SK-N-SH (cell line): ENCODE results near the gene SYT17. TPM values are rescaled to one million over a fixed set of nuclear protein-coding genes. Genes with fewer than 3 reads are reported as not detected.

ENCODE experiments used
- CTCF ChIA-PET: fragments of 300-600, 350-600 bp; formaldehyde crosslinking; extraction: SDS; loops from one replicate; lab custom pipeline; 2021; lab: Yijun Ruan, JAX
- POLR2A ChIA-PET: fragments of 350-600 bp; sonication (Branson Sonifier 250); formaldehyde crosslinking; extraction: SDS; loops from one replicate; lab custom pipeline; 2020; ENCODE audit warnings: antibody characterized with exemption, inconsistent platforms; lab: Yijun Ruan, JAX
- DNase-seq: peaks from one replicate; pipeline ENCODE4 v3.0.0; 2012
- H2AFZ ChIP-seq: fragments of 200-600 bp; sonication (generic); 2 replicates; pipeline ENCODE4 v1.8.1; 2016; ENCODE audit warnings: antibody characterized with exemption, mild to moderate bottlenecking, low read depth
- H3F3A ChIP-seq: fragments of 200-600 bp; sonication (generic); replicated peaks from 2 replicates; pipeline ENCODE3; 2016; ENCODE audit warnings: antibody characterized with exemption, mild to moderate bottlenecking; ENCODE audit not compliant: insufficient read depth
- H3K27ac ChIP-seq, 2 experiments: fragments of 200-500 bp in 1 of 2; fragments of 200-600 bp in 1 of 2; sonication (Bioruptor generic) in 1 of 2; sonication (generic), shearing (Covaris generic) in 1 of 2; 2 replicates each; pipeline versions ENCODE4 v1.5.1 to v1.6.1; 2014 to 2016; ENCODE audit warnings: low read depth in 2 of 2, inconsistent platforms in 1 of 2, low read length in 1 of 2, mild to moderate bottlenecking in 1 of 2, mixed read lengths in 1 of 2
- H3K27me3 ChIP-seq: fragments of 200-600 bp; sonication (generic), shearing (Covaris generic); 2 replicates; pipeline ENCODE4 v1.6.1; 2016; ENCODE audit warnings: mixed run types; ENCODE audit not compliant: insufficient read depth
- H3K36me3 ChIP-seq, 2 experiments: fragments of 200-500 bp in 1 of 2; fragments of 200-600 bp in 1 of 2; sonication (Bioruptor generic) in 1 of 2; sonication (generic) in 1 of 2; replicated peaks in 1 of 2; 2 replicates each; pipeline versions ENCODE3 to v1.5.1; 2014 to 2016; ENCODE audit warnings: low read length in 1 of 2, mild to moderate bottlenecking in 1 of 2; ENCODE audit not compliant: insufficient read depth in 2 of 2, control insufficient read depth in 1 of 2
- H3K4me1 ChIP-seq, 2 experiments: fragments of 200-500 bp in 1 of 2; fragments of 200-600 bp in 1 of 2; sonication (Bioruptor generic) in 1 of 2; sonication (generic), shearing (Covaris generic) in 1 of 2; 2 replicates each; pipeline versions ENCODE4 v1.5.1 to v1.6.1; 2014 to 2016; ENCODE audit warnings: low read depth in 1 of 2, low read length in 1 of 2, mixed run types in 1 of 2; ENCODE audit not compliant: insufficient read depth in 2 of 2, control insufficient read depth in 1 of 2
- H3K4me2 ChIP-seq: fragments of 200-600 bp; sonication (generic), shearing (Covaris generic); 2 replicates; pipeline ENCODE4 v1.6.1; 2017; ENCODE audit warnings: mixed run types
- H3K4me3 ChIP-seq, 2 experiments: fragments of 200-500 bp in 1 of 2; fragments of 200-600 bp in 1 of 2; sonication (Bioruptor generic) in 1 of 2; sonication (generic), shearing (Covaris generic) in 1 of 2; 2 replicates each; pipeline versions ENCODE4 v1.5.1 to v1.8.1; 2014 to 2016; ENCODE audit warnings: low read depth in 2 of 2, inconsistent platforms in 1 of 2, low read length in 1 of 2, mild to moderate bottlenecking in 1 of 2, mixed read lengths in 1 of 2, moderate library complexity in 1 of 2
- H3K79me2 ChIP-seq: fragments of 200-600 bp; sonication (generic); 2 replicates; pipeline ENCODE4 v1.8.1; 2017; ENCODE audit warnings: mild to moderate bottlenecking; ENCODE audit not compliant: insufficient read depth
- H3K9ac ChIP-seq: fragments of 200-600 bp; sonication (generic); 2 replicates; pipeline ENCODE4 v1.6.1; 2017; ENCODE audit warnings: mixed run types
- H3K9me2 ChIP-seq: fragments of 200-600 bp; sonication (generic); 2 replicates; pipeline ENCODE4 v1.6.1; 2017; ENCODE audit warnings: mixed run types
- H3K9me3 ChIP-seq: fragments of 200-600 bp; sonication (generic); 2 replicates; pipeline ENCODE4 v1.6.1; 2017; ENCODE audit warnings: mixed run types, mild to moderate bottlenecking, moderate library complexity
- H4K20me1 ChIP-seq: fragments of 200-600 bp; sonication (generic); 2 replicates; pipeline ENCODE4 v1.6.1; 2017; ENCODE audit warnings: mild to moderate bottlenecking, mixed run types; ENCODE audit not compliant: insufficient read depth
- CHD2 ChIP-seq: fragments of 150-350 bp; IDR thresholded peaks from 2 replicates; pipeline ENCODE4 v1.6.1; 2018; ENCODE audit warnings: low read length; ENCODE audit not compliant: partially characterized antibody
- CTCF ChIP-seq: fragments of 200-600 bp; sonication (generic); IDR thresholded peaks from 2 replicates; pipeline ENCODE4 v1.6.1; 2017; ENCODE audit warnings: antibody characterized with exemption, mild to moderate bottlenecking, moderate library complexity
- EP300 ChIP-seq, 2 experiments: IDR thresholded peaks; 2 replicates each; pipeline versions ENCODE4 v1.4.0 to v1.6.1; 2012; ENCODE audit warnings: borderline replicate concordance in 1 of 2, low read depth in 1 of 2, low read length in 1 of 2
- EZH2phosphoT487 ChIP-seq: fragments of 200-600 bp; sonication (generic); IDR thresholded peaks from 2 replicates; pipeline ENCODE4 v1.6.1; 2017; ENCODE audit warnings: low read depth, mixed run types, mild to moderate bottlenecking, antibody characterized with exemption, moderate library complexity, borderline replicate concordance
- FOXJ3 ChIP-seq: sonication (generic); formaldehyde crosslinking; IDR thresholded peaks from 2 replicates; pipeline ENCODE4 v1.5.1; 2020; ENCODE audit warnings: mild to moderate bottlenecking, missing genetic modification reagents
- FOXM1 ChIP-seq: IDR thresholded peaks from 2 replicates; pipeline ENCODE4 v1.4.0; 2012; ENCODE audit warnings: low read depth, mild to moderate bottlenecking
- GABPA ChIP-seq: IDR thresholded peaks from 2 replicates; pipeline ENCODE4 v1.4.0; 2012; ENCODE audit warnings: low read depth, mild to moderate bottlenecking
- GATA2 ChIP-seq: sonication (generic); formaldehyde crosslinking; IDR thresholded peaks from 2 replicates; pipeline ENCODE4 v1.5.0; 2020; ENCODE audit warnings: mild to moderate bottlenecking, missing genetic modification reagents
- MXI1 ChIP-seq: IDR thresholded peaks from 2 replicates; pipeline ENCODE4 v1.6.1; 2012; ENCODE audit warnings: mild to moderate bottlenecking, low read depth, low read length, improper control_type of control experiment
- NFIC ChIP-seq: IDR thresholded peaks from 2 replicates; pipeline ENCODE4 v1.4.0; 2012; ENCODE audit warnings: borderline replicate concordance
- NRF1 ChIP-seq: IDR thresholded peaks from 2 replicates; pipeline ENCODE4 v1.6.1; 2012; ENCODE audit warnings: low read depth, mild to moderate bottlenecking, low read length
- RCOR1 ChIP-seq: fragments of 150-350 bp; IDR thresholded peaks from 2 replicates; pipeline ENCODE4 v1.6.1; 2017; ENCODE audit warnings: antibody characterized with exemption, low read length
- RFX5 ChIP-seq: IDR thresholded peaks from 2 replicates; pipeline ENCODE4 v1.6.1; 2012; ENCODE audit warnings: mild to moderate bottlenecking, improper control_type of control experiment, low read length
- RXRA ChIP-seq: IDR thresholded peaks from 2 replicates; pipeline ENCODE4 v1.4.0; 2012; ENCODE audit warnings: low read depth, mild to moderate bottlenecking, borderline replicate concordance
- SIN3A ChIP-seq: IDR thresholded peaks from 2 replicates; pipeline ENCODE4 v1.6.1; 2012; ENCODE audit warnings: low read depth, mild to moderate bottlenecking, low read length, moderate library complexity, borderline replicate concordance
- SMC3 ChIP-seq: IDR thresholded peaks from 2 replicates; pipeline ENCODE4 v1.6.1; 2012; ENCODE audit warnings: low read depth, low read length, improper control_type of control experiment
- TEAD4 ChIP-seq: IDR thresholded peaks from 2 replicates; pipeline ENCODE4 v1.4.0; 2012; ENCODE audit warnings: mild to moderate bottlenecking, borderline replicate concordance; ENCODE audit not compliant: insufficient read depth
- USF1 ChIP-seq: IDR thresholded peaks from 2 replicates; pipeline ENCODE4 v1.4.0; 2012; ENCODE audit warnings: low read depth, borderline replicate concordance
- YY1 ChIP-seq: IDR thresholded peaks from 2 replicates; pipeline ENCODE4 v1.4.0; 2012; ENCODE audit warnings: low read depth, mild to moderate bottlenecking
- WGBS: methylation state at CpG from one replicate; pipeline ENCODE4 v1.1.6; 2017; ENCODE audit warnings: low lambda C conversion rate; 5-methylcytosine and 5-hydroxymethylcytosine counted together
- polyA plus RNA-seq, 3 experiments: library from polyadenylated mRNA; depleted of rRNA; stranded (reverse); fragments of >200 nt; gene quantifications; 2 replicates each; pipeline ENCODE4 v1.2.3, GENCODE V29; 2012
- TF ChIP-seq, protein P1 (sequence below): IDR thresholded peaks from 2 replicates; pipeline ENCODE4; 2012
- TF ChIP-seq, protein P2 (sequence below): IDR thresholded peaks from 2 replicates; pipeline ENCODE4 v1.4.0; 2012; ENCODE audit warnings: low read depth, borderline replicate concordance

SYT17 gene
- polyA plus RNA-seq, 1 of the 3 experiments (the other 2 are of a cell fraction): 0.21 TPM

GRCh38 chr16:19203374-19203966 is 35.4 kb downstream of the SYT17 start (continued):
- TF ChIP-seq GABPA (no peak), RCOR1 (no peak), FOXJ3 (CRISPR knock-in tag) (no peak), FOXM1 (no peak)
- TF ChIP-seq, protein P1, sequence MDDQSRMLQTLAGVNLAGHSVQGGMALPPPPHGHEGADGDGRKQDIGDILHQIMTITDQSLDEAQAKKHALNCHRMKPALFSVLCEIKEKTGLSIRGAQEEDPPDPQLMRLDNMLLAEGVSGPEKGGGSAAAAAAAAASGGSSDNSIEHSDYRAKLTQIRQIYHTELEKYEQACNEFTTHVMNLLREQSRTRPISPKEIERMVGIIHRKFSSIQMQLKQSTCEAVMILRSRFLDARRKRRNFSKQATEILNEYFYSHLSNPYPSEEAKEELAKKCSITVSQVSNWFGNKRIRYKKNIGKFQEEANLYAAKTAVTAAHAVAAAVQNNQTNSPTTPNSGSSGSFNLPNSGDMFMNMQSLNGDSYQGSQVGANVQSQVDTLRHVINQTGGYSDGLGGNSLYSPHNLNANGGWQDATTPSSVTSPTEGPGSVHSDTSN: no peak

DNA sequence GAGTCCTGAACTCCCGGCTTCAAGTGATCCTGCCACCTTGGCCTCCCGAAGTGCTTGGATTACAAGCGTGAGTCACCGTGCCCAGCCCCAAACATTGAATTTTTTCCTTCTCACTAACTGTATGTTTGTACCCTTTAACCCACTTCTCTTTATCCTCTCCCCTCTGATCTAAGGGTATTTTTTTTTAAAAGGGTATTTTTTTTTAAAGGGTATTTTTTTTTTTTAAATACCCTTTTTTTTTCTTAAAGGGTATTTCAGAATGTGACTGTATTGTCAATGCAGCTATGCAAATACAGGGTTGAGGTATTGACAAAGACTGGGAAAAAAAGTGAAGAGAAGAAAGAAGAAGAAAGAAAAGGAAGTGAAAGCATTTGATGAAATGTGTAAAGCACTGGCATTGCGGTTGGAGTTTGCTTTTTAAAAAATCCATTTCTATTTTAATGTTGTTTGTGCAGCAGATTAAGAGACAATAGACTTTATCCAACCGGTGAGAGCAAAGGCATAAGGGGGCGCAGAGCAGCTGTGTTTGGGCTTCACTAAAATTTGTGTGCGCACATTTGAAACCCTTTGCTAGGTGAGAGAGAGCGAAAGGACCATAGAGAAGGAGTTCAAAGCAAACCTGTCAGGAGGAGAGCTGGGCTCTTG is 42.4 kb downstream of the SYT17 start:
- H2AFZ ChIP-seq: no peak overlapping the region
- H3K9ac ChIP-seq: no peak overlapping the region
- no peaks in the 10 kb centered on the region for H3K4me1 ChIP-seq
- no peaks in the 10 kb centered on the region for H4K20me1 ChIP-seq
- no peaks in the 10 kb centered on the region for H3K9me2 ChIP-seq
- ChIA-PET CTCF (interaction anchor here (0.9 kb wide), 1 partner anchor 12 kb away, joined by 3 read pairs; no protein-coding TSS in a partner anchor), POLR2A (no interaction called here)
- no peak overlapping the region for H3K4me2 ChIP-seq
- H3K4me3 ChIP-seq: no peak overlapping the region
- TF ChIP-seq CHD2 (no peak), TEAD4 (no peak), CTCF (no peak), EZH2phosphoT487 (no peak), YY1 (no peak), MXI1 (no peak), USF1 (no peak), RFX5 (no peak), SMC3 (no peak), SIN3A (no peak), RXRA (no peak), GATA2 (no peak), NRF1 (no peak), EP300 (IDR thresholded peaks at IDR 0.05; ENCODE audit: borderline replicate concordance in 1 of 2, low read depth in 1 of 2, low read length in 1 of 2) (no peak), NFIC (no peak)
- TF ChIP-seq, protein P2, sequence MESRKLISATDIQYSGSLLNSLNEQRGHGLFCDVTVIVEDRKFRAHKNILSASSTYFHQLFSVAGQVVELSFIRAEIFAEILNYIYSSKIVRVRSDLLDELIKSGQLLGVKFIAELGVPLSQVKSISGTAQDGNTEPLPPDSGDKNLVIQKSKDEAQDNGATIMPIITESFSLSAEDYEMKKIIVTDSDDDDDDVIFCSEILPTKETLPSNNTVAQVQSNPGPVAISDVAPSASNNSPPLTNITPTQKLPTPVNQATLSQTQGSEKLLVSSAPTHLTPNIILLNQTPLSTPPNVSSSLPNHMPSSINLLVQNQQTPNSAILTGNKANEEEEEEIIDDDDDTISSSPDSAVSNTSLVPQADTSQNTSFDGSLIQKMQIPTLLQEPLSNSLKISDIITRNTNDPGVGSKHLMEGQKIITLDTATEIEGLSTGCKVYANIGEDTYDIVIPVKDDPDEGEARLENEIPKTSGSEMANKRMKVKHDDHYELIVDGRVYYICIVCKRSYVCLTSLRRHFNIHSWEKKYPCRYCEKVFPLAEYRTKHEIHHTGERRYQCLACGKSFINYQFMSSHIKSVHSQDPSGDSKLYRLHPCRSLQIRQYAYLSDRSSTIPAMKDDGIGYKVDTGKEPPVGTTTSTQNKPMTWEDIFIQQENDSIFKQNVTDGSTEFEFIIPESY: no peak
- H3K9me3 ChIP-seq: no peaks in the 10 kb centered on the region
- H3K79me2 ChIP-seq: no peaks in the 10 kb centered on the region
- H3F3A ChIP-seq: no peaks in the 10 kb centered on the region
- no peaks in the 10 kb centered on the region for H3K27me3 ChIP-seq
- WGBS: 68% methylated on average over 9 of the region's 9 CpGs
- DNase-seq: no peak
- H3K36me3 ChIP-seq: no peaks in the 10 kb centered on the region
- no peak overlapping the region for H3K27ac ChIP-seq
